NCI-H524 (cell line): Measurements from ENCODE around the gene ARPC4.

Source experiments
- DNase-seq, 2 experiments: peaks; one replicate each; lab custom pipeline; 2025; lab: John Stamatoyannopoulos, UW

ARPC4 gene

GRCh38 chr3:9793161-9793781, 389 bp downstream of the ARPC4 start:
- no peak for DNase-seq

- no peak for DNase-seq
Observed at GRCh38 chr3:9794400-9794799, 1.5 kb downstream of the ARPC4 start.

- DNase-seq: no peak
Observed at GRCh38 chr3:9795207-9795606, 2.3 kb downstream of the ARPC4 start.

- DNase-seq: no peak
Observed at GRCh38 chr3:9797196-9797945, 4.5 kb downstream of the ARPC4 start.

- DNase-seq: no peak
Observed at GRCh38 chr3:9800529-9800928, 7.6 kb downstream of the ARPC4 start.

- no peak for DNase-seq
Observed at GRCh38 chr3:9803494-9803893, 10.6 kb downstream of the ARPC4 start.

- no peak for DNase-seq
Observed at GRCh38 chr3:9804996-9805395, 12.1 kb downstream of the ARPC4 start.

GRCh38 chr3:9806137-9806536, 13.3 kb downstream of the ARPC4 start:
- DNase-seq: no peak

- peak in 1 of 2 experiments; percentile 13 for DNase-seq
Observed at GRCh38 chr3:9806688-9807589, 14.1 kb downstream of the ARPC4 start.

GRCh38 chr3:9807981-9808344, 15.1 kb downstream of the ARPC4 start:
- no peak for DNase-seq

GRCh38 chr3:9808345-9809037, 15.6 kb downstream of the ARPC4 start:
- DNase-seq: peak; percentile 22 to 68

GRCh38 chr3:9809239-9809614, 16.3 kb downstream of the ARPC4 start:
- DNase-seq: peak; percentile 34 to 60

- DNase-seq: peak; percentile 36 to 49
Observed at GRCh38 chr3:9809615-9810432, 16.9 kb downstream of the ARPC4 start, which contains the start of gene TTLL3. TTLL3 (plus strand) TSS chr3:9810262; CDS start chr3:9810662, 400 bp downstream.

GRCh38 chr3:9810433-9810770, 17.5 kb downstream of the ARPC4 start:
- no peak for DNase-seq

- DNase-seq: no peak
Observed at GRCh38 chr3:9810846-9811245, 18.0 kb downstream of the ARPC4 start.

GRCh38 chr3:9812870-9813483, 20.1 kb downstream of the ARPC4 start:
- no peak for DNase-seq

GRCh38 chr3:9815986-9816385, 23.1 kb downstream of the ARPC4 start:
- no peak for DNase-seq

- DNase-seq: no peak
Observed at GRCh38 chr3:9817436-9817835, 24.6 kb downstream of the ARPC4 start.

GRCh38 chr3:9818666-9819335, 25.9 kb downstream of the ARPC4 start:
- no peak for DNase-seq

GRCh38 chr3:9820543-9820942, 27.7 kb downstream of the ARPC4 start:
- no peak for DNase-seq
